GM19351 (cell line): ENCODE results near the gene C19orf53.

Source experiments
- ATAC-seq: cut with Tn5 transposase; IDR thresholded peaks from one replicate; pipeline ENCODE4 v1.9.1; 2021; ENCODE audit warnings: mild to moderate bottlenecking, moderate library complexity; ENCODE audit not compliant: unreplicated experiment

Gene C19orf53

DNA sequence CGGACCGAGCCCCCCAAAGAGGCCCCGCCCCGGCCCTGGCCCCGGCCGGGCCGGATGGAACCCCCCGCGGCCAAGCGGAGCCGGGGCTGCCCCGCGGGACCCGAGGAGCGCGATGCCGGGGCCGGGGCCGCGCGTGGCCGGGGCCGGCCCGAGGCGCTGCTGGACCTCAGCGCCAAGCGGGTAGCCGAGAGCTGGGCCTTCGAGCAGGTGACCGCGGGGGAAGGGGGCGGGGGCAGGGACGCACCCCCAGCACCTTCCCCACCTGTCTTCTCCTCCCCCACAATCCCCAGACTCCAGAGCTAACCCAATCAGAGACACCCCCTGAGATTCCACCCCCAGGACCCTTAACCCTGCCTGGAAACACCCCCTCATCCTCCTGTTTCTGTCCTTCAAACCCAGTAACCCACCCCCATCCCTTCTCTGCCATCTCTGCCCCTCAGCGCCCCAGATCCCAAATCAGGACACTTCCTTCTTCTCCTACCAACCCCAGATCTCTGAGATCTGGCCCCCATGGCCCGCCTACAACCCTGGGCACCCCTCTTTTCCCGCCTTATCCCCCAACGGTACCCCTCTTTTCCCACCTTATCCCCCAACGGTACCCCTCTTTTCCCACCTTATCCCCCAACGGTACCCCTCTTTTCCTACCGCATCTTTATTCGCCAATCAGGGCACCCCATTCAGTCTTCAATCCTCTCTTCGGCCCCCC, 21.5 kb downstream of the C19orf53 start:
- ATAC-seq = peak; percentile 31

GRCh38 chr19:13796301-13797057, 22.2 kb downstream of the C19orf53 start:
- no peak for ATAC-seq

DNA sequence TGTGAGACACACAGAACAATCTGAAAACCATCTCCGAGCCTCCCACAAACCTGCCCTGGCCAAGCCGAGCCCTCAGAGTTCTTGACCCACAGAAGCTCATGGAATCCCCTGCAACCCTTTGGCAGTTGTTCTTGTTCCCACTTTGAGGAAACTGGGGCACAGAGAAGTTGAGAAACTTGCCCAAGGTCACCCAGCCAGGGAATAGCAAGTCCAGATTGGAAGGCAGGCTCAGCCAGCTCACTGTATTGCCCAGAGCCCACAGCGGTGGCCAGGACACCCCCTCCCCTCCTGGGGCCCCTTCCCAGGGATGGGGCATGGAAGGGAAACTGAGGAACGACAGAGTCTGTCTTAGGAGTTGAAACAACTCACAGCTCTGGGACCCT, 22.8 kb downstream of the C19orf53 start:
- ATAC-seq = no peak

DNA sequence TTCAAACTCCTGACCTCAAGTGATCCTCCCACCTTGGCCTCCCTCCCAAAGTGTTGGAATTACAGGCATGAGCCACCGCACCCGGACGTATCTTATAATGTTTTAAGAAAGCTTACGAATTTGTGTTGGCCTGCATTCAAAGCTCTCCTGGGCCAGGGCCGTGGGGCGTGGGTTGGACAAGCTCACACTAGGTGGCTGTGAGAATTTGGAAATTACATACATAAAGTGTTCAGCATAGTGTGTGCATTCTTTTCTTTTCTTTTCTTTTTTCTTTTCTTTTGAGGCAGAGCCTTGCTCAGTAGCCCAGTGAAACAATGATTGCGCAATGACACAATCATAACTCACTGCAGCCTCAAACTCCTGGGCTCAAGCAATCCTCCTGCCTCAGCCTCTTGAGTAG, 23.6 kb downstream of the C19orf53 start:
- no peak for ATAC-seq

- ATAC-seq = no peak
Observed at GRCh38 chr19:13799669-13800068, 25.4 kb downstream of the C19orf53 start.

- ATAC-seq = no peak
Observed at GRCh38 chr19:13803038-13803437, 28.8 kb downstream of the C19orf53 start.

DNA sequence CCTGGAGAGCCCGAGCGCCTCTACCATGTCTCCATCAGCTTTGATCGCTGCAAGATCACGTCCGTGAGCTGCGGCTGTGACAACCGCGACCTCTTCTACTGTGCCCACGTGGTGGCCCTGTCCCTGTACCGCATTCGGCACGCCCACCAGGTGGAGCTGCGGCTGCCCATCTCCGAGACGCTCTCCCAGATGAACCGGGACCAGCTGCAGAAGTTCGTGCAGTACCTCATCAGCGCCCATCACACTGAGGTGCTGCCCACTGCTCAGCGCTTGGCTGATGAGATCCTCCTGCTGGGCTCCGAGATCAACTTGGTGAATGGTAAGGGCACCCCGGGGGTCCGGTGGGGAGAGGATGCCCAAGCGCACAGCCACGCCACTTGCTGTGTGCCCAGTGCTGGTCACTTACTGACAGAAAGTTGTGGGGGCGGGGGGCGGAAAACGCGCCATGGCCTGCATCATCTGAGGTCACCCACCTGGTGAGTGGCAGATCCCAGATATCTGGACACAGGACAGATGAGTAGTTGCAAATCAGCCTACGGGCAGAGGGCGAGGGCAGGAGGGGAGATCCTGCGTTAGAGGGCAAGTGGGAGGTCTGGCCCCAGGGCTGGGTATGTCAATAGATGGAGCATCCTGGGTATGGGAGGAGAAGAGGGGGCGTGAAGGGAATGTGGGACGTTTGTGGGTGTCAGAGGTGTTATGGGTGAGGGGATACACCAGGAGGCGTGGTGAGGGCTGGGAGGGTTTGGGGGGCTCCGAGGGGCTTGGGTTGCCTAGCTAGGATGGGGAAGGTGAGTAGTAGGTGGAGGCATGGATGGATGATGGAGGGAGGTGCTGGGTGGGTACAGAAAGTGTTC, 30.8 kb downstream of the C19orf53 start:
- ATAC-seq = no peak

DNA sequence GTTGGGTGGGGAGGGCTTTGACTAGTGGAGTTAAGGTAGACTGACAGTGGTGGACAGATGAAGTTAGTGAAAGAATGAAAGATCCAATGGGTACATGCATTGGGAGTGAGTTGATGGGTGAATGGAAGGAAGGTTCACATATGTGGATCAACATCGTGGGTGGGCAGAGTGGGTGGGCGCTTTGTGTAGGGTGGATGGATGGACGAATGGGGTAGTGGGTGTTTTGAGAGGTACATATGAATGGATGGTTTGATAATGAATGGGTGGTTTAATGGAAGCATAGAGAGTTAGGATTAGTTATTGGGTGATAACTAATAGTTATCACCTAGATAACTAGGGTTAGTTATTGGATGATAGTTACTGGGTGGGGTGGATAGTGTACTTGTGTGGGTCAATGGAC, 32.5 kb downstream of the C19orf53 start:
- no peak for ATAC-seq

GRCh38 chr19:13807421-13808021, 33.3 kb downstream of the C19orf53 start:
- no peak for ATAC-seq

- ATAC-seq = no peak
Observed at GRCh38 chr19:13808856-13809255, 34.6 kb downstream of the C19orf53 start.

- ATAC-seq = no peak
Observed at GRCh38 chr19:13812544-13812943, 38.3 kb downstream of the C19orf53 start.

DNA sequence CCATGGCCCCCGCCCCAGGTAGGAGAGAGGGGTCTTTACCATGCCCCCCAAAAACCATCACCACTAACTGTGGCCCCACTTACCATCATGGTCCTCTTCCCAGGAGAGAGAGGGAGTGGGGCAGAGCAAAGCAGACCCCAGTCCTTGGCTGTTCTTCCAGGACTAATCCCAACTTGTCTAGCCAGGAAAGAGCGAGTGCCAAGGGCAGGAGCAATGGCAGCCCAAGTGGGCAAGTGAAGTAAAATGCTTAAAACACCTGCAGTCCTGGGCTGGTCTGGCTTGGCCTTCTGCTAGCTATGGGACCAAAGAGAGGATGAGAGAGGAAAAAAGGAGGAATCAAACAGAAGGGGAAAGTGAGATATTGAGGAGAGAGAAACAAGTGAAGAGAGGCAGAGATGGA, 38.9 kb downstream of the C19orf53 start:
- no peak for ATAC-seq

DNA sequence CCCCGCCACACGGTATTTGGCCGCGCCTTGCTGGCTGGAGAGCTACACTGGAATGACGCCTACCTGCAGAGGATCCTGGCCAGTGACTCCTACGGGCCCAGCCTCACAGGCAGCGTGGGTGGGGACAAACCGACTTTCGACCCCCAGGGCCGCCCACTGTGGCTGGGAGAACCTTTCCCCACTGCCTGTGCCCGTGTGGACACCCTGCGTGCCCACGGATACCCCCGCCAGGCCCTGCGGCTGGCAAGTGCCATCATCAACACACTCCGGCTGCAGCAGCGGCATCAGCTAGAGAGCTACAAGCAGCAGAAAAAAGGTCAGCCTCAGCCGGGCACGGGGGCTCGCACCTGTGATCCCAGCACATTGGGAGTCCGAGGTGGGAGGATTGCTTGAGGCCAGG, 40.3 kb downstream of the C19orf53 start:
- no peak for ATAC-seq

GRCh38 chr19:13817018-13817614, 42.9 kb downstream of the C19orf53 start:
- ATAC-seq = no peak

DNA sequence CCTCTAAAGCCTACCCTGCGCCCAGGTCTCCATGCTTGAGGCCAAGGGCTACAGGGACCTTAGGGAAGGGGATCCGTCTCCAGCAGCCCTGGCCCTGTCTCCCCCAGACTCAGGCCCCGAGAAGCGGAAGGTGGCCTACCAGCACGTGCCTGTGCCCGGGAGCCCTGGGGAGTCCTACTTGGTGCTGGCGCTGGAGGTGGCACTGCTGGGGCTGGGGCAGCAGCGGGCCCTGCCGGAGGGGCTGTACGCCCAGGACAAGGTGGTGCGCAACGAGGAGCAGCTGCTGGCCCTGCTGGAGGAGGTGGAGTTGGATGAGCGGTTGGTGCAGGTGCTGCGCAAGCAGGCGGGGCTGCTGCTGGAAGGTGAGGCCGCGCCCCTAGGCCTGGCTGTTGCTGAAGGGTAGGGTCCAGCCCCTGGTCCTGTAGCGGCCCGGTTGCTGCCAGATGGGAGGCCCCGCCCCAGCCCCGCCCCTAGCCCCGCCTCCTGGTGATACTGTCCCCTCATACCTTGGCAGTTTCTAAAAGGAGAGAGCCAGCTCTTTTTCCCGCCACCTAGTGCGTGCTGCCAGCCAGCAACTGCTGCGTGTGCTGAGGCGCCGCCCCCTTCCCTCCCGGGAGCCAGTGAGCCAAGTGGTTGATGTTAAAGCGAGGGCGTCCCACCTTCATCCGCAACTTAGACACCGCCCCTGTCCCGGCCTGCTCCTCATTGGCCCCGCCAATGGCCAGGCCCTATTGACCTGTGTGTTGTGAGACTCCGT, 43.5 kb downstream of the C19orf53 start:
- no peak for ATAC-seq

DNA sequence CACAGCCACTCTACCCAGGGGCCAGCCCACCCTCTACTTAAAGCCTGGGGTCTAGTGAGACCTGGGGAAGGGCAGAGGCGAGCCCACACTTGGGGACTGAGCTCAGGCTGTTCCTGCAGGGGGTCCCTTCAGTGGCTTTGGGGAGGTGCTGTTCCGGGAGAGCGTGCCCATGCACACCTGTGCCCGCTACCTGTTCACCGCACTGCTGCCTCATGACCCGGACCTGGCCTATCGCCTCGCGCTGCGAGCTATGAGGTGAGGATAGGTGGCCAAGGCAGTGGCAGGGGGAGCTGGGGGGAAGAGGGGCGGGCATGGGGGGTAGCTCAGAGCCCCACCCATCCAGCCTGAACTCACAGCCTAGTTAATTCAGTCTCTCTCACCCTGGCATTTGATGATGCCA, 45.0 kb downstream of the C19orf53 start:
- no peak for ATAC-seq

DNA sequence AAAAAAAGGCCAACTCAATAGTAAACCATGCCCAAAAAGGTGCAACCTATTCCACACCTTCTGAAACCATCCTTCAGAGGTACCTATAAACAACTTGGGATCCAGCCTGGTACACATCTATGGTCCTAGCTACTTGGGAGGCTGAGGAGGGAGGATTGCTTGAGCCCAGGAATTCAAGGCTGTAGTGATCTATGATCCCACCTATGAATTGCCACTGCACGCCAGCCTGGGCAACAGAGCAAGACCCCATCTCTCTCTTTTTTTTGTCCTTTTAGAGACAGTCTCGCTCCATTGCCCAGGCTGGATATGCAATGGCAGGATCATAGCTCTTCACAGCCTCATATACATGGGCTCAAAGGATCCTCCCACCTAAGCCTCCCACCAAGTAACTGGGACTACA, 47.0 kb downstream of the C19orf53 start:
- ATAC-seq = no peak

GRCh38 chr19:13823256-13823655, 49.0 kb downstream of the C19orf53 start:
- no peak for ATAC-seq

GRCh38 chr19:13823901-13824300, 49.6 kb downstream of the C19orf53 start:
- no peak for ATAC-seq

GRCh38 chr19:13824703-13825102, 50.4 kb downstream of the C19orf53 start:
- no peak for ATAC-seq
